Activated CD4-positive, alpha-beta memory T cell treated with anti-CD3 and anti-CD28 coated beads, Interleukin-2, amount 10 ng/mL, durations not matched to agents 7 days and 5 days (primary cell): Measurements from ENCODE around the gene TAF6. TPM values are rescaled to one million over a fixed set of nuclear protein-coding genes. Genes with fewer than 3 reads are reported as not detected.

ENCODE experiments used
- CTCF ChIA-PET: fragments of 350-600 bp; sonication (Branson Sonifier 250); formaldehyde crosslinking; loops from one replicate; lab custom pipeline; 2021; ENCODE audit warnings: antibody characterized with exemption, inconsistent platforms; lab: Charles Lee
- POLR2A ChIA-PET: fragments of 350-600 bp; sonication (Branson Sonifier 250); formaldehyde crosslinking; loops from one replicate; lab custom pipeline; 2021; ENCODE audit warnings: antibody characterized with exemption; lab: Charles Lee
- DNase-seq: peaks from one replicate; pipeline ENCODE4 v3.0.0-alpha.2; 2020
- H3K27ac Mint-ChIP-seq: one replicate; pipeline ENCODE4 v1.8.0; 2021; ENCODE audit warnings: mild to moderate bottlenecking, mixed read lengths
- H3K27me3 Mint-ChIP-seq: one replicate; pipeline ENCODE4 v1.8.0; 2021; ENCODE audit warnings: mixed read lengths
- H3K36me3 Mint-ChIP-seq: one replicate; pipeline ENCODE4 v1.8.0; 2021; ENCODE audit warnings: low read depth, mixed read lengths
- H3K4me1 Mint-ChIP-seq: one replicate; pipeline ENCODE4 v1.8.0; 2021; ENCODE audit warnings: mixed read lengths
- H3K4me3 Mint-ChIP-seq: one replicate; pipeline ENCODE4 v1.8.0; 2021; ENCODE audit warnings: mild to moderate bottlenecking, mixed read lengths
- H3K9me3 Mint-ChIP-seq: one replicate; pipeline ENCODE4 v1.8.0; 2021; ENCODE audit warnings: mixed read lengths
- total RNA-seq, 2 experiments: library from RNA; stranded (reverse); gene quantifications; one replicate each; pipeline ENCODE4 v1.2.3, GENCODE V29; 2021

Gene TAF6
- total RNA-seq, 2 experiments from 2014 or later = 54.6 to 56.5 TPM

DNA sequence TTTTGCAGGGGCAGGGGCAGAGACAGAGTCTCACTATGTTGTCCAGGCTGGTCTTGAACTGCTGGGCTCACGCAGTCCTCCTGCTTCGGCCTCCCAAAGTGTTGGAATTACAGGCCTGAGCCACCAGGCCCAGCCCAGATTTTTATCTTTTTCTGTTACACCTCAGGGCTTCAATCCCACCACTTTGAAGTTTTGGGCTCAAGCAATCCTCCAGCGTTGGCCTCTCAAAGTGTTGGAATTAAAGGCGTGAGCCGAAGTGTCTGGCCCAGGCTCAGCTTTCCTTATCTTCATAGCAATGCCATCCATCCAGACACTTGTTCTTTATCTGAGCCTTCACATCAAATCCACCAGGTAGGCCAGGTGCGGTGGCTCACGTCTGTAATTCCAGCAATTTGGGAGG is 4.1 kb downstream of the TAF6 start:
- peaks cover 34% of the 10 kb centered on the region for H3K36me3 Mint-ChIP-seq
- H3K27ac Mint-ChIP-seq = no peak overlapping the region
- DNase-seq = no peak
- no peaks in the 10 kb centered on the region for H3K9me3 Mint-ChIP-seq
- CTCF ChIA-PET = no interaction called here
- H3K27me3 Mint-ChIP-seq = no peaks in the 10 kb centered on the region
- peaks cover 13% of the 10 kb centered on the region for H3K4me1 Mint-ChIP-seq
- no peak overlapping the region for H3K4me3 Mint-ChIP-seq
- POLR2A ChIA-PET = interaction anchor here (1.3 to 5.3 kb wide), 2 partner anchors 11 to 14 kb away, joined by 6 to 32 read pairs; partner anchors contain the start of genes AP4M1, MBLAC1 and MCM7

DNA sequence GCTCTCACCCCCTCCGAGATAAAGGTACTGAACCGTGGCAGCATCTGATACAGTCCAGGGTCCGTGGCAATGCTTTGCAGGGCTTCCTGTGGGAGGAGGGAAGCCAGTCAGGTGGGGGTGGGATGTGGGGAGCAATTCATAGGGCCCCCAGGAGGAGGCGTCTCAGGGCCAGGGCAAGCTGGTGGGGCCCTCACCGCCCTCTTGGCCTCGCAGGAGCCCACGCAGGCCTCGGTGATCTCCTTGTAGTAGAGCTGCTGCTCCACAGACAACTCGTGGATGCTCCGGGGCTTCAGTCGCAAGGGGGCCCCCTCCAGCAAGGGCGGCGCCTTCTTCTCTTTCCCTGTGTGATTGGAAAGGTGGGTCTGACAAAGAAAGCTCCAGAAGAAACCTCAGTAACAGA is 7.2 kb downstream of the TAF6 start:
- H3K27ac Mint-ChIP-seq = no peak overlapping the region
- POLR2A ChIA-PET = interaction anchor here (0.7 to 5.3 kb wide), 3 partner anchors 8 to 17 kb away, joined by 3 to 32 read pairs (median 3); partner anchors contain the start of genes AP4M1 and MCM7
- H3K4me3 Mint-ChIP-seq = no peak overlapping the region
- no peaks in the 10 kb centered on the region for H3K9me3 Mint-ChIP-seq
- H3K27me3 Mint-ChIP-seq = no peaks in the 10 kb centered on the region
- H3K36me3 Mint-ChIP-seq = peaks cover 52% of the 10 kb centered on the region
- H3K4me1 Mint-ChIP-seq = peaks cover 2% of the 10 kb centered on the region
- no peak for DNase-seq
- CTCF ChIA-PET = interaction anchor here (2.6 kb wide), 1 partner anchor 21 kb away, joined by 7 read pairs; no protein-coding TSS in a partner anchor

DNA sequence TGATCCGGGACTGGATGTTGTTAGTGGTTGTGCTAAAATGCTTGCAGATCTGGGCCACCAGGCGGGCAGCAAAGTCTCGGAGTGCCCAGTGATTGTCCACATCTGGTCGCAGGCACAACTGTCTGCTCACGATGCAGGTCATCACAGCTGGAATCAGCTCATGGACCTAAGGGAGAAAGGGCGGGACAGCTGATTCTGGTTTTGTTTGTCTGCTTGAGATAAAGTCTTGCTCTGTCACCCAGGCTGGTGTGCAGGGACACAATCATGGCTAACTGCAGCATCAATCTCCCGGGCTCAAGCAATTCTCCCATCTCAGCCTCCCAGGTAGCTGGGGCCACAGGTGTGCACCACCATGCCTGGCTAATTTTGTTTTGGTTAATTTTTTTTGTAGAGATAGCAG is 8.0 kb downstream of the TAF6 start:
- H3K27ac Mint-ChIP-seq = no peak overlapping the region
- H3K36me3 Mint-ChIP-seq = peaks cover 52% of the 10 kb centered on the region
- H3K4me1 Mint-ChIP-seq = no peaks in the 10 kb centered on the region
- POLR2A ChIA-PET = interaction anchor here (1.4 to 5.3 kb wide), 2 partner anchors 9 to 10 kb away, joined by 3 to 32 read pairs; partner anchors contain the start of genes AP4M1 and MCM7
- CTCF ChIA-PET = interaction anchor here (0.5 to 2.6 kb wide), 2 partner anchors 15 to 22 kb away, joined by 3 to 7 read pairs; no protein-coding TSS in a partner anchor
- DNase-seq = no peak
- H3K9me3 Mint-ChIP-seq = no peaks in the 10 kb centered on the region
- no peaks in the 10 kb centered on the region for H3K27me3 Mint-ChIP-seq
- H3K4me3 Mint-ChIP-seq = no peak overlapping the region

DNA sequence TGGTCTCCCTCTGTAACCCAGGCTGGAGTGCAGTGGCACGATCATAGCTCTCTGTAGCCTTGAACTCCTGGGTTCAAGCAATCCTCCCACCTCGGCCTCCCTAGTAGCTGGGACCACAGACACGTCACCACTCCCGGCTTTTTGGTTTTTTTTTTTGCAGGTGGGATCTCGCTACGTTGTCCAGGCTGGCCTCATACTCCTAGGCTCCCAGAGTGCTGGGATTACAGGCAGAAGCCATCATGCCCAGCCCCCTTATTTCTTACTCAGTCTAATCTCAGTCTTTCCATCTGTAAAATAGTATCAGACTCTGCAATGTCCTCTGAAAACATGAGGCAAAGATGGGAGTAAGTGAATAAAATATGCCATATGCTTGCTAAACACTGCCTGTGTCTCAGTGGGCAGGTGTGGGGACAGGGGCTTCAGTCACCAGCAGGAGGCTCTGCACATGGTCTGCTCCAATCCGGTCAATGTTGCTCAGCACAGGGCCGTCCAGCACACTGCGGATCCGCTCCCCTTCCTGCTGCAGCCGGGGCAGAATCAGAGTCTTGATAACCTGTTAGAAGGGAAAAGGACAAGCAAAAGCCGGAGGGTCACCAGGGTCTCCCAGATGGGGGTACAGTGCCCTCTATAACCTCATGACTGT is 9.5 kb downstream of the TAF6 start:
- Mint-ChIP-seq H3K4me1 (no peaks in the 10 kb centered on the region), H3K27ac (no peak overlapping the region), H3K9me3 (no peaks in the 10 kb centered on the region), H3K4me3 (no peak overlapping the region), H3K27me3 (no peaks in the 10 kb centered on the region), H3K36me3 (peaks cover 56% of the 10 kb centered on the region)
- DNase-seq = no peak
- CTCF ChIA-PET = no interaction called here
- POLR2A ChIA-PET = no interaction called here

- no peaks in the 10 kb centered on the region for H3K27me3 Mint-ChIP-seq
- DNase-seq = no peak
- H3K4me1 Mint-ChIP-seq = peaks cover 6% of the 10 kb centered on the region
- CTCF ChIA-PET = no interaction called here
- H3K27ac Mint-ChIP-seq = no peak overlapping the region
- H3K9me3 Mint-ChIP-seq = no peaks in the 10 kb centered on the region
- POLR2A ChIA-PET = no interaction called here
- no peak overlapping the region for H3K4me3 Mint-ChIP-seq
- H3K36me3 Mint-ChIP-seq = peaks cover 58% of the 10 kb centered on the region
Measured at GRCh38 chr7:100107890-100108289, 11.3 kb downstream of the TAF6 start.

DNA sequence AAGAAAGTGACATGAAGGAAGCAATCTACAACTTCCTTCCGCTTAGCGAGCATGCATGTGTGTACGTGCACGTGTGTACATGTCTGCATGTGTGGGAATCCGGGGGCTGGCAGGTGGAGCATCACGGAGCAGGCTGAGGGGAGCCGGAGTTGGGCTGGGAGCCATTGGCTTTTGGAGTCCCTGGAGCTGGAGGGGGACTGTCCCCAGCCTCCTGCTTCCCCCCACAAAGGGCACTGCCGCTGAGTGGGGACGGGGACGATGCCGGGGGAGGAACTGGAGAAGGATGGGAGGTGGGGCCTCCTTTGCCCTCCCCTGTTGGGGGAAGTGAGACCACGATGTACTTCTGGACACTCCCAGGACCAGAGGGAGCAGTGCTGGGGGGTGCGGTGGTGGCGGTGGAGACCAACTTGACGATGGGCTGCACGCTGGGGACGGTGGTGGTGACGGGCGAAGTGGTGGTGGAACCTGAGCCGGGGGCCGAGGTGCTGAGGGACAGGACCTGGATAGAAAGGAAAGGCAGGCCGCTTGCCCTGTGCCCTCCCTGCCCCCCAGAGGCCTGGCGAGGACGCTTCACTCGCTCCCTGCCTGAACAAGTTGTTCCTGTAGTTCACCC is 11.9 kb downstream of the TAF6 start:
- no peaks in the 10 kb centered on the region for H3K27me3 Mint-ChIP-seq
- DNase-seq = no peak
- H3K4me1 Mint-ChIP-seq = peaks cover 12% of the 10 kb centered on the region
- ChIA-PET CTCF (no interaction called here), POLR2A (no interaction called here)
- H3K36me3 Mint-ChIP-seq = peaks cover 54% of the 10 kb centered on the region
- H3K27ac Mint-ChIP-seq = no peak overlapping the region
- no peak overlapping the region for H3K4me3 Mint-ChIP-seq
- H3K9me3 Mint-ChIP-seq = no peaks in the 10 kb centered on the region

DNA sequence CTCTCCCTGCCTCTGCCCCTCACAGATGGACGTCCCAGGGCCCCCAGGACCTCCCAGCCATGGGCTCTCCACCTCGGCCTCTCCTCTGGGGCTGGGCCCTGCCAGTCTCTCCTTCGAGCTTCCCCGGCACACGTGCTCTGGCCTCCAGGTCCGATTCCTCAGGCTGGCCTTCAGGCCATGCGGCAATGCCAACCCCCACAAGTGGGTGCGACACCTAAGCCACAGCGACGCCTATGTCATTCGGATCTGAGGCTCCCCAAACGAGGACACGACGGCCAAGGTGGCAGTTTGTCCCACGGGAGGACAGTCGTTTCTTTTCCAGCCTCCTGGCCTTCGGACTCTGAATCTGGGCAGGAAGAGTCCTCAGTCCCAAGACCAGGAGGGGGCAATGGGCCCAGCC is 12.5 kb downstream of the TAF6 start:
- Mint-ChIP-seq H3K27me3 (no peaks in the 10 kb centered on the region), H3K9me3 (no peaks in the 10 kb centered on the region), H3K27ac (no peak overlapping the region), H3K4me1 (peaks cover 12% of the 10 kb centered on the region), H3K36me3 (peaks cover 51% of the 10 kb centered on the region), H3K4me3 (no peak overlapping the region)
- DNase-seq = no peak
- CTCF ChIA-PET = no interaction called here
- POLR2A ChIA-PET = interaction anchor here (3.0 kb wide), 1 partner anchor 19 kb away, joined by 13 read pairs; the partner anchor contains the start of gene MBLAC1

DNA sequence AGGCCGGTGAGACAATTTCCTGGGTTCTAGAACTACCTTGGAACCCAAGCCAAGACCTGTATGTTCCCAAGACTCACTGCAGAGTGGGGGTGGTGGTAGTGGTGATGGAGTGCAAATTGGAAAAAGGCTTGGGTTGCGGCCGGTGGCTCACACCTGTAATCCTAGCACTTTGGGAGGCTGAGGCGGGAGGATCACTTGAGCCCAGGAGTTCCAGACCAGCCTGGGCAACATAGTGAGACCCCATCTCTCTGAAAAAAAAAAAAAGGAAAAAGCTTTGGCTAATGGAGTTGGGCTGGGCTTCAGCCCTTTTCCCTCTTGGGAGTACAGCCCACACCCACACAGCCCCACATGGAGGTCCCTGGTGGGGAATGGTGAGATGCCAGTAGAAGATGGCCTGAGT is 13.6 kb downstream of the TAF6 start:
- H3K9me3 Mint-ChIP-seq = no peaks in the 10 kb centered on the region
- H3K4me3 Mint-ChIP-seq = no peak overlapping the region
- peaks cover 15% of the 10 kb centered on the region for H3K4me1 Mint-ChIP-seq
- no peaks in the 10 kb centered on the region for H3K27me3 Mint-ChIP-seq
- no peak for DNase-seq
- peaks cover 45% of the 10 kb centered on the region for H3K36me3 Mint-ChIP-seq
- no peak overlapping the region for H3K27ac Mint-ChIP-seq
- ChIA-PET CTCF (no interaction called here), POLR2A (interaction anchor here (3.0 kb wide), 1 partner anchor 21 kb away, joined by 13 read pairs; the partner anchor contains the start of gene MBLAC1)

DNA sequence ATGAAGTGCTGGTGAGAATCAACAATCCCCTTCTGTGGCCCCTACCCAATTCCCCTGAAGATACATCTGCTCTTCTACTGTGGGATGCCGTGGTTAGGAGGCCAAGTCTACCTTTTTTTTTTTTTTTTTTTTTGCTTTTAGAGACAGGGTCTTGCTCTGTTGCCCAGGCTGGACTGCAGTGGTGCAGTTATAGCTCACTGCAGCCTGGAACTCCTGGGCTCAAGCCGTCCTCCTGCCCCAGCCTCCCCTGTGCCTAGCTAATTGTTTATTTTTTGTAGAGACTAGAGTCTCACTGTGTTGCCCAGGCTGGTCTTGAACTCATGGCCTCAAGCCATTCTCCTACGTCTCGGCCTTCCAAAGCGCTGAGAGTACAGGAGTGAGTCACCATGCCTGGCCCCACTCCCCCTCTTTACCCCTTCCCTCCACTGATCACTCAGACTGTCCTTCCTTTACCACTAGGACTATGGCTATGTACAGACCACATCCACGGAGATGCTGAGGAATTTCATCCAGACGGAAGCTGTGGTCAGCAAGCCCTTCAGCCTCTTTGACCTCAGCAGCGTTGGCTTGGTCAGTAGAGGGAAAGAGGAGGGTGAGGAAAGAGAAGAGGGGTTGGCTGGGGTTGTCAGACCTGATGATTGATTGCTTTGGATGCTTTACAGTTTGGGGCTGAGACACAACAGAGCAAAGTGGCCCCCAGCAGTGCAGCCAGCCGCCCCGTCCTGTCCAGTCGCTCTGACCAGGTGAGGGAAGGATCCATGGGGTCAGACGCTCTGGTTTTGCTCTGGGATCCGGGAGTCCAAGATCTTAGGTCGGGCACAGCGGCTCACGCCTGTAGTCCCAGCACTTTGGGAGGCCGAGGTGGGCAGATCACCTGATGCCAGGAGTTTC is 16.0 kb downstream of the TAF6 start:
- ChIA-PET POLR2A (interaction anchor here (1.1 to 4.2 kb wide), 8 partner anchors 10 to 483 kb away, joined by 3 to 169 read pairs (median 20); partner anchors contain the start of genes CNPY4, COPS6, FBXO24 and LAMTOR4), CTCF (interaction anchor here (0.6 to 2.6 kb wide), 6 partner anchors 17 to 1211 kb away, joined by 3 to 15 read pairs (median 3); partner anchors contain the start of gene LAMTOR4)
- Mint-ChIP-seq H3K4me3 (peak overlapping the region; percentile 84), H3K27me3 (no peaks in the 10 kb centered on the region), H3K4me1 (peaks cover 32% of the 10 kb centered on the region), H3K9me3 (no peaks in the 10 kb centered on the region), H3K36me3 (peaks cover 52% of the 10 kb centered on the region), H3K27ac (peak overlapping the region; percentile 32)
- DNase-seq = no peak

GRCh38 chr7:100101016-100101862 is 17.9 kb downstream of the TAF6 start, which contains the start of the genes AP4M1 and MCM7:
TSS of gene AP4M1 (plus strand) at chr7:100101643. CDS start at chr7:100101715, 72 bp downstream.
TSS of gene MCM7 (minus strand) at chr7:100101397. CDS start at chr7:100101294, 103 bp downstream.
- peak; percentile 99 for DNase-seq
- Mint-ChIP-seq H3K27me3 (no peaks in the 10 kb centered on the region), H3K27ac (peak within 1 kb of the TSS; percentile 90), H3K9me3 (no peaks in the 10 kb centered on the region), H3K36me3 (peaks cover 50% of the 10 kb centered on the region), H3K4me1 (peaks cover 42% of the 10 kb centered on the region), H3K4me3 (peak within 1 kb of the TSS; percentile 84)
- ChIA-PET POLR2A (interaction anchor here (0.8 to 4.2 kb wide), 46 partner anchors 9 to 774 kb away, joined by 3 to 169 read pairs (median 4); partner anchors contain the start of genes AGFG2, BUD31, CNPY4 and COPS6), CTCF (interaction anchor here (0.7 to 3.7 kb wide), 14 partner anchors 11 to 328 kb away, joined by 3 to 21 read pairs (median 4); partner anchors contain the start of genes LAMTOR4, ZCWPW1 and ZKSCAN1)

- Mint-ChIP-seq H3K4me1 (peaks cover 44% of the 10 kb centered on the region), H3K36me3 (peaks cover 53% of the 10 kb centered on the region), H3K4me3 (peak overlapping the region; percentile 84), H3K9me3 (no peaks in the 10 kb centered on the region), H3K27ac (peak overlapping the region; percentile 90), H3K27me3 (no peaks in the 10 kb centered on the region)
- POLR2A ChIA-PET = interaction anchor here (0.8 to 4.2 kb wide), 37 partner anchors 8 to 774 kb away, joined by 3 to 169 read pairs (median 4); partner anchors contain the start of genes AGFG2, BUD31, CNPY4 and COPS6
- DNase-seq = peak; percentile 89
- CTCF ChIA-PET = interaction anchor here (1.2 to 3.7 kb wide), 5 partner anchors 13 to 328 kb away, joined by 4 to 21 read pairs (median 4); partner anchors contain the start of gene ZCWPW1
Measured at GRCh38 chr7:100100420-100101015, 18.6 kb downstream of the TAF6 start.
